ENCODE measurements around the gene PNPLA7.

PNPLA7 gene

DNA sequence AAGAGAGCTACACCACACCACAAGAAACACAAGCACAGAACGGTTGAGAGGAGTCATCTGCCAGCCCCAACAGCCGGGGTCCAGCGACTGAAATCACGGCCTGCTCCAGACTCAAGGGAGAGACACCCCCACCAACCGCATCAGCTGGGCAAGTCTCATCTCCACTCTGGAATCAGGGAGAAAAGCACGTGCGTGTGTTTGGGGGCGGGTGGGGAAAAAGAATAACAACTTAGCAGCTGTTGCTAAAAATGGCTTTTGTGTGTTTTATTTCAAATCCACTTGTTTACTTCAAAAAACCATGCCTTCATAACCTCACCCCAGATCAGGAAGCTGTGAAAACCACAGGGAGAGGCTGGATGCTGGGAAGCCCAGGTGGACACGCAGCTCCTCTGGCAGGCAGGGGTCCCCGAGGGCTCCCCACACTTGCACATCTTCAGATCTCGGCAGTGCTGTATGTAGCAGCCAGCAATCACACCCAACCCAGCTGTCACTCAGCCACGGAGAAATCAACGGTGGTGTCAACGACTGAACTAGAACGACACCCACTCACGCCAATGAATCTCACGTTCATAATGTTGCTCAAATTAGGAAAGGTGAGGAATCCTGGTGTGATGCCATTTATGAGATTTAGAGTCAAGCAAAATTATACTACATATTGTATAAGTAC is 19.0 kb downstream of the PNPLA7 start:
- in situ Hi-C loops (cut with MboI; ENCODE audit: low pct_unique_long_range_greater_than_20kb, low sequenced_read_pairs, unreplicated experiment), result no loop called here
- DNase-seq (ENCODE audit: low spot score), result no peak
- TF ChIP-seq, protein P1, sequence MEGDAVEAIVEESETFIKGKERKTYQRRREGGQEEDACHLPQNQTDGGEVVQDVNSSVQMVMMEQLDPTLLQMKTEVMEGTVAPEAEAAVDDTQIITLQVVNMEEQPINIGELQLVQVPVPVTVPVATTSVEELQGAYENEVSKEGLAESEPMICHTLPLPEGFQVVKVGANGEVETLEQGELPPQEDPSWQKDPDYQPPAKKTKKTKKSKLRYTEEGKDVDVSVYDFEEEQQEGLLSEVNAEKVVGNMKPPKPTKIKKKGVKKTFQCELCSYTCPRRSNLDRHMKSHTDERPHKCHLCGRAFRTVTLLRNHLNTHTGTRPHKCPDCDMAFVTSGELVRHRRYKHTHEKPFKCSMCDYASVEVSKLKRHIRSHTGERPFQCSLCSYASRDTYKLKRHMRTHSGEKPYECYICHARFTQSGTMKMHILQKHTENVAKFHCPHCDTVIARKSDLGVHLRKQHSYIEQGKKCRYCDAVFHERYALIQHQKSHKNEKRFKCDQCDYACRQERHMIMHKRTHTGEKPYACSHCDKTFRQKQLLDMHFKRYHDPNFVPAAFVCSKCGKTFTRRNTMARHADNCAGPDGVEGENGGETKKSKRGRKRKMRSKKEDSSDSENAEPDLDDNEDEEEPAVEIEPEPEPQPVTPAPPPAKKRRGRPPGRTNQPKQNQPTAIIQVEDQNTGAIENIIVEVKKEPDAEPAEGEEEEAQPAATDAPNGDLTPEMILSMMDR (IDR thresholded peaks at IDR 0.05; ENCODE audit: extremely low read depth, insufficient read depth, missing control alignments), result no peak

- in situ Hi-C loops (cut with MboI; ENCODE audit: low pct_unique_long_range_greater_than_20kb, low sequenced_read_pairs, unreplicated experiment), result no loop called here
- TF ChIP-seq, protein P1 (IDR thresholded peaks at IDR 0.05; ENCODE audit: extremely low read depth, insufficient read depth, missing control alignments), result no peak
- no peak for DNase-seq (ENCODE audit: low spot score)
Measured at GRCh38 chr9:137530331-137530730, 19.9 kb downstream of the PNPLA7 start.

DNA sequence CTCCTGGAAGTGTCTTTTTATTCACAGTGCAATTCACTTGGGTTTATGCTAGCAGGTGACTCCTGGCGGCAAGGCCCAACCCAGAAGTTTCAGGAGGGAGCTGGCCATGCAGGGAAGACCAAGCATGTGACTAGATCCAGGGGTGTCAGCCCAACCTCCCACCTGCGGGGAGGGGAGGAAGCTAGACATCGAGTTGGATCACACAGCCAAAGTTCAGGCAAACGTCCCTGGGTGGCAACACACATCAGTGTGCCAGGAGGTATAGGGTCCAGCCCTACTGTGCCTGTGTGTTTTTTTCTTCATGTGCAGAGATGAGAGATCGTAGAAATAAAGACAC is 25.3 kb downstream of the PNPLA7 start:
- TF ChIP-seq, protein P1 (IDR thresholded peaks at IDR 0.05; ENCODE audit: extremely low read depth, insufficient read depth, missing control alignments), result no peak
- no peak for DNase-seq (ENCODE audit: low spot score)
- in situ Hi-C loops (cut with MboI; ENCODE audit: low pct_unique_long_range_greater_than_20kb, low sequenced_read_pairs, unreplicated experiment), result no loop called here

- TF ChIP-seq, protein P1 (IDR thresholded peaks at IDR 0.05; ENCODE audit: extremely low read depth, insufficient read depth, missing control alignments), result no peak
Measured at GRCh38 chr9:137524161-137524980, 25.8 kb downstream of the PNPLA7 start.

GRCh38 chr9:137522746-137523455 is 27.3 kb downstream of the PNPLA7 start:
- TF ChIP-seq, protein P1 (IDR thresholded peaks at IDR 0.05; ENCODE audit: extremely low read depth, insufficient read depth, missing control alignments), result no peak
- no peak for DNase-seq (ENCODE audit: low spot score)
- in situ Hi-C loops (cut with MboI; ENCODE audit: low pct_unique_long_range_greater_than_20kb, low sequenced_read_pairs, unreplicated experiment), result no loop called here

More at GRCh38 chr9:137524161-137524980, 25.8 kb downstream of the PNPLA7 start:
- in situ Hi-C loops (cut with MboI; ENCODE audit: low pct_unique_long_range_greater_than_20kb, low sequenced_read_pairs, unreplicated experiment), result no loop called here
- no peak for DNase-seq (ENCODE audit: low spot score)

DNA sequence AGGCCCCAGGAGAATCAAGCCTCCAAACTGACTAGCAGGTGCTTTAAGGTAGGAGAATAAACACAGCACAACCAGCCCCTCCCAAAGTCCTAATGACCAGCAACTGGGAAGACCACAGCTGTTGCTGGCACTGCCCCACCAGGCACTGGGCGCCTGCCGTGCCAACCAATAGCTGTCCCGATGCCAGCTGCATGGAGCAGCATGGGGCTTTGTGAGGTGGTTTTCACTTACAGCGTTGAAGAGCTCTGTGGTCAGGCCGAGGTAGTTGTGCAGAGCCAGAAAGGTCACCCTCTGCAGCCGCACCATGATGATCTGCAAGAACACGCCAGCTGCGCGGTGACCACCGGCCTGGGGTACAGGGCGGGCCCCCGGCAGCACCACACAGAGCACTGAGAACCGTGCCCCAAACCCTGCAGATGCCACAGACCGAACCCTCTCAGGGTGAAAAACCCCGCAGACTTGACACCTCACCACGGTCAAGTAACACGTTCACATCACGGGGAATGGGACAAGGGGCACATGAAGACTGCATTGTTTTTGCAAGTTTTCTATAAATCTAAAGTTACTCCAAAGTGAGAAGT is 28.7 kb downstream of the PNPLA7 start:
- TF ChIP-seq, protein P1 (IDR thresholded peaks at IDR 0.05; ENCODE audit: extremely low read depth, insufficient read depth, missing control alignments), result no peak
- no peak for DNase-seq (ENCODE audit: low spot score)
- in situ Hi-C loops (cut with MboI; ENCODE audit: low pct_unique_long_range_greater_than_20kb, low sequenced_read_pairs, unreplicated experiment), result no loop called here

Measured in GM13977 (cell line).